Gastrocnemius medialis (tissue), 4 donors: ENCODE measurements around the gene DDX56. TPM values are rescaled to one million over a fixed set of nuclear protein-coding genes. Genes with fewer than 3 reads are reported as not detected.
"Not testable (repeated sequence)": the region's sequence is repeated elsewhere in the genome, so short reads cannot be mapped to it uniquely, and the experiment has no call there.

Source experiments
- ATAC-seq, 2 donors: fragments of 150-250 bp; one replicate each; pipeline ENCODE4 v1.9.1; 2016
- DNase-seq, 2 donors: peaks; one replicate each; pipeline ENCODE4 v3.0.0-alpha.2; 2019
- H3K27ac ChIP-seq, 4 donors: fragments of 200-600 bp; sonication (generic); 1 replicate in 1 of 4; 2 replicates in 3 of 4; pipeline ENCODE4 v1.5.1; 2016 to 2018; ENCODE audit warnings: mild to moderate bottlenecking in 2 of 4, moderate library complexity in 1 of 4
- H3K27me3 ChIP-seq, 3 donors: fragments of 200-600 bp; sonication (generic) in 2 of 3; 1 replicate in 1 of 3; 2 replicates in 2 of 3; pipeline versions ENCODE4 v1.5.1 to v1.6.0; 2016 to 2019; ENCODE audit warnings: mild to moderate bottlenecking in 1 of 3, moderate library complexity in 1 of 3
- H3K36me3 ChIP-seq, 2 donors: fragments of 200-600 bp; sonication (generic) in 1 of 2; one replicate each; pipeline ENCODE4 v1.5.1; 2017 to 2018
- H3K4me1 ChIP-seq, 2 donors: fragments of 200-600 bp; sonication (generic) in 1 of 2; one replicate each; pipeline ENCODE4 v1.5.1; 2016 to 2017; ENCODE audit warnings: mild to moderate bottlenecking in 2 of 2
- H3K4me3 ChIP-seq, 4 donors: fragments of 200-600 bp; sonication (generic) in 3 of 4; 1 replicate in 1 of 4; 2 replicates in 3 of 4; pipeline ENCODE4 v1.5.1; 2016 to 2019; ENCODE audit warnings: mild to moderate bottlenecking in 2 of 4
- H3K9me3 ChIP-seq, 3 donors: fragments of 200-600 bp; sonication (generic) in 2 of 3; 1 replicate in 1 of 3; 2 replicates in 2 of 3; pipeline ENCODE4 v1.5.1; 2016 to 2019
- POLR2A ChIP-seq, 2 donors: fragments of 450-650 bp; IDR thresholded peaks; one replicate each; pipeline ENCODE4 v1.6.1; 2017; ENCODE audit warnings: antibody characterized with exemption in 2 of 2, mild to moderate bottlenecking in 2 of 2, moderate library complexity in 2 of 2
- in situ Hi-C, 4 donors: fragments of 200-750 bp; cut with MboI; loops; one replicate each; pipeline versions ENCODE4 v1.15.0 to v1.8.0; 2017; ENCODE audit warnings: low sequenced_read_pairs in 4 of 4
- intact Hi-C: fragments of 100-400 bp; cut with DNase I; formaldehyde crosslinking; loops from one replicate; pipeline ENCODE4 v1.15.1; 2023; ENCODE audit warnings: low total_unique reads
- total RNA-seq, 4 donors: library from RNA; depleted of rRNA; stranded (reverse); fragments of >200 nt; gene quantifications; one replicate each; pipeline versions ENCODE4 v1.1.0 to v1.2.3, GENCODE V29; 2016
- TF ChIP-seq, protein P1 (sequence below), 5 experiments: fragments of 450-650 bp in 3 of 5; fragments of 200-600 bp in 2 of 5; sonication (generic) in 2 of 5; IDR thresholded peaks in 4 of 5; conservative IDR thresholded peaks in 1 of 5; 1 replicate in 4 of 5; 2 replicates in 1 of 5; pipeline ENCODE4 v1.5.1; 2016 to 2019; ENCODE audit warnings: antibody characterized with exemption in 5 of 5, mild to moderate bottlenecking in 3 of 5, moderate library complexity in 3 of 5

Gene DDX56
- total RNA-seq, 4 donors from 2014 or later = 57.7 to 73.2 (median 66.1) TPM

DNA sequence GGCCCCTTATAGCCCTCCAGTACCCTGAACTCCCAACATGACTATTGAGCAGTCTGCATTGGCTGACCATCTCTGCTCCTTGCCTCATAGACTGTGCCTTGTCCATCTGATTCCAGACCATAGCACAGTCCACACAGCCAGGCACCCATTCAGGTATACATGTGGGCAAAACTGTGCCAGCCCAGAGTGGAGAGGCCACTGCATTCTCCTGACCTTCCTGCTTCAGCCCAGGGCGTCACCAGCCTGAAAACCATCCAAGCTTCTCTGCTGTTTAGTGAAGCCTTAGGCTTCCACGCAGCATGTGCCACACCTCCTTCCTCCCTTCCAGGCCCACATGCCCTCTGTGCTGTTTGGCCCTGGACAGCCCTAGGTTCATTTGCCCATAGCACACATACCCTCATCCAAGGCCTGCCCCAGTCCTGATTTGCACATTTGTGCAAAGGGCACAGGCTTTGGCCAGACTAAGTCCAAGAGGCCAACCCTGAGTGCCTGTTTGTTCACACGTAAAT is 10.5 kb downstream of the DDX56 start:
- H3K27me3 ChIP-seq = no peaks in the 10 kb centered on the region
- H3K36me3 ChIP-seq = peaks cover 0 to 48% of the 10 kb centered on the region in 2 donors
- H3K27ac ChIP-seq = no peak overlapping the region
- no peak overlapping the region for H3K4me3 ChIP-seq
- peaks cover 0 to 5% of the 10 kb centered on the region in 2 donors for H3K4me1 ChIP-seq
- no peaks in the 10 kb centered on the region for H3K9me3 ChIP-seq
- in situ Hi-C loops = no loop called here
- TF ChIP-seq, protein P1, sequence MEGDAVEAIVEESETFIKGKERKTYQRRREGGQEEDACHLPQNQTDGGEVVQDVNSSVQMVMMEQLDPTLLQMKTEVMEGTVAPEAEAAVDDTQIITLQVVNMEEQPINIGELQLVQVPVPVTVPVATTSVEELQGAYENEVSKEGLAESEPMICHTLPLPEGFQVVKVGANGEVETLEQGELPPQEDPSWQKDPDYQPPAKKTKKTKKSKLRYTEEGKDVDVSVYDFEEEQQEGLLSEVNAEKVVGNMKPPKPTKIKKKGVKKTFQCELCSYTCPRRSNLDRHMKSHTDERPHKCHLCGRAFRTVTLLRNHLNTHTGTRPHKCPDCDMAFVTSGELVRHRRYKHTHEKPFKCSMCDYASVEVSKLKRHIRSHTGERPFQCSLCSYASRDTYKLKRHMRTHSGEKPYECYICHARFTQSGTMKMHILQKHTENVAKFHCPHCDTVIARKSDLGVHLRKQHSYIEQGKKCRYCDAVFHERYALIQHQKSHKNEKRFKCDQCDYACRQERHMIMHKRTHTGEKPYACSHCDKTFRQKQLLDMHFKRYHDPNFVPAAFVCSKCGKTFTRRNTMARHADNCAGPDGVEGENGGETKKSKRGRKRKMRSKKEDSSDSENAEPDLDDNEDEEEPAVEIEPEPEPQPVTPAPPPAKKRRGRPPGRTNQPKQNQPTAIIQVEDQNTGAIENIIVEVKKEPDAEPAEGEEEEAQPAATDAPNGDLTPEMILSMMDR (IDR thresholded peaks at IDR 0.05 in 4 of 5, conservative IDR thresholded peaks at IDR 0.05 in 1 of 5) = no peak
- TF ChIP-seq POLR2A (IDR thresholded peaks at IDR 0.05) = no peak
- ATAC-seq = no peak
- intact Hi-C loops = loop anchor here (10.0 kb wide), 1 partner anchor 188 kb away; no protein-coding TSS in a partner anchor
- no peak for DNase-seq

DNA sequence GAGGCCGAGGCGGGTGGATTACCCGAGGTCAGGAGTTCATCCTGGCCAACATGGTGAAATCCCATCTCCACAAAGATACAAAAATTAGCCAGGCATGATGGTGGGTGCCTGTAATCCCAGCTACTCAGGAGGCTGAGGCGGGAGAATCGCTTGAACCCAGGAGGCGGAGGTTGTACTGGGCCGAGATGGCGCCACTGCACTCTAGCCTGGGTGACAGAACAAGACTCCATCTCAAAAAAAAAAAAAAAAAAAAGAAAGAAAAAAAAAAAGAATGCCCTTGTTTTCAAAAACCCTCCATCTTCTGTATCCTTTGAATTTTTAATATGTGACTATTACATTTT is 11.1 kb downstream of the DDX56 start:
- DNase-seq, H3K27me3 ChIP-seq, H3K4me3 ChIP-seq, H3K27ac ChIP-seq, ATAC-seq, H3K9me3 ChIP-seq, in situ Hi-C loops, H3K4me1 ChIP-seq: not testable (repeated sequence)
- intact Hi-C loops = loop anchor here (10.0 kb wide), 1 partner anchor 188 kb away; no protein-coding TSS in a partner anchor
- H3K36me3 ChIP-seq = peaks cover 0 to 42% of the 10 kb centered on the region in 2 donors

DNA sequence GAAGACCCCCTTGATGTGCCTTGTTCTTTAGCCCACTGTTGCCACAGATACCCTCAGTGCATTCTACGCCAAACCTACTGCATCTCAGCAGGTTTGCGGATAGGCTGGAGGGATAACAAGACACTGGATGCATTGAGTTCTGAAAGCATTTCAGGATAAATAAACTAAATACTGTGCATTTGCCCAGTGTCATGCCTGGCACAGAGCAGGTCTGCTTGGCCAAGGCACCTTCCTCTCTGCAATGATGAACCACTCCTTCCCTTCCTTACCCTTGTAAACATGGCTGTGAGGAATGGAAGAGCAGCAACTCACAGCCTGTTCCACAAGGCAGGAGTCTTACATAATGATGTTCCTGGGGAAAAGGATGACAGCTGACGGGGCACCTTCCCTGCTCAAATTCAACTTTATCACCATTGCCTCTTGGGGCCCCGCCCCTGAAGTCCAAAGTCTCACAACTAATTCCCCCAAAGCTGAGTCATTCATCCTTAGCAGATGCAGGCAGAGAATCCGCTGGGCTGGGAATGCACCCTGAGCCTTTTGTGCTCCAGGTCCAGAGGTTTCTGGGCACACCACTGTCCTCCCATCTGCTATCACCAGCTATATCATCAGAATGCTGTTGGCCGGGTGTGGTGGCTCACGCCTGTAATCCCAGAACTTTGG is 11.6 kb downstream of the DDX56 start:
- ATAC-seq (peak in 1 of 2 donors; percentile 7), DNase-seq (no peak)
- no peak overlapping the region for H3K27ac ChIP-seq
- no peaks in the 10 kb centered on the region for H3K9me3 ChIP-seq
- no peak overlapping the region for H3K4me3 ChIP-seq
- no peaks in the 10 kb centered on the region for H3K27me3 ChIP-seq
- peaks cover 0 to 37% of the 10 kb centered on the region in 2 donors for H3K36me3 ChIP-seq
- TF ChIP-seq POLR2A (IDR thresholded peaks at IDR 0.05) = no peak
- TF ChIP-seq, protein P1 (IDR thresholded peaks at IDR 0.05 in 4 of 5, conservative IDR thresholded peaks at IDR 0.05 in 1 of 5) = no peak
- in situ Hi-C loops (no loop called here), intact Hi-C loops (loop anchor here (10.0 kb wide), 1 partner anchor 187 kb away; no protein-coding TSS in a partner anchor)
- peaks cover 0 to 5% of the 10 kb centered on the region in 2 donors for H3K4me1 ChIP-seq

DNA sequence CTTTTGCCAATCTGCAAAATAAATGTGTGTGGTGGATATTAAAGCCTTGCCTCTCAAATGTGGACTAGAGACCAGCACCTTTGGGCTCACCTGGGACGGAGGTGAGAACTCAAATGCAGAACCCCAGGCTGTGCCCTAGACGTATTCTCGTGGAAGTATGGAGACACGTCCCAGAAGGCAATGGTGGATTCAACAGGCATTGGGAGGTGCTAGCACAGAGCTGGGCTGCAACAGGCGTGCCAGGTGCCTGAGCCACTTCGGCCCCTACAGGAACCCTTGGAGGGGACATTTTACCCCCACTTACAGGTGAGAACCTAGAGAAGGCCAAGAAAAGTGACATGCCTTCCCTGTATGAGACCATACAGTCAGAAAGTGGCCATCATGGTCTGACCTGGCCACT is 12.2 kb downstream of the DDX56 start:
- ATAC-seq = no peak
- Histone ChIP-seq H3K27ac (no peak overlapping the region), H3K27me3 (no peaks in the 10 kb centered on the region), H3K4me1 (peaks cover 0 to 5% of the 10 kb centered on the region in 2 donors), H3K4me3 (no peak overlapping the region), H3K9me3 (no peaks in the 10 kb centered on the region), H3K36me3 (peaks cover 0 to 31% of the 10 kb centered on the region in 2 donors)
- in situ Hi-C loops = no loop called here
- TF ChIP-seq, protein P1 (IDR thresholded peaks at IDR 0.05 in 4 of 5, conservative IDR thresholded peaks at IDR 0.05 in 1 of 5) = no peak
- no peak for TF ChIP-seq POLR2A (IDR thresholded peaks at IDR 0.05)
- no peak for DNase-seq
- intact Hi-C loops = loop anchor here (10.0 kb wide), 1 partner anchor 187 kb away; no protein-coding TSS in a partner anchor

DNA sequence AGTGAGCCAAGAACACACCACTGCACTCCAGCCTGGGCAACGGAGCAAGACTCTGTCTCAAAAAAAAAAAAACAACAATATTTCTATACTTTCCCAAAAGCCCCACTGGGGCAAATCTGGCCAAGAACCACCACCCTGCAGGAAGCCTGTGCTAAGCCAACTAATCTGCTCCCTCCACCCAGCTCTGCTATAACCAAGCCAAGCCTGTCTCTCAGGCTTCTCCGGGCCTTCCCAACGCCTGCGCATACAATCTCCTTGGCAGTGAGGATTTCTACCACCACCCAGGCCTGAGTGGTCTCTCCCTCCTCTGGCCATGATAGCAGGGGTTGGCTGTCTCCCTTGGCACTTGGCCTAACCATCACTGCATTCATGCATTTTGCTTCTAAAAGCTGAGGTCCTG is 14.2 kb downstream of the DDX56 start:
- H3K9me3 ChIP-seq = no peaks in the 10 kb centered on the region
- H3K4me3 ChIP-seq = no peak overlapping the region
- DNase-seq (no peak), ATAC-seq (no peak)
- intact Hi-C loops = no loop called here
- peaks cover 0 to 14% of the 10 kb centered on the region in 2 donors for H3K36me3 ChIP-seq
- no peak for TF ChIP-seq POLR2A (IDR thresholded peaks at IDR 0.05)
- TF ChIP-seq, protein P1 (IDR thresholded peaks at IDR 0.05 in 4 of 5, conservative IDR thresholded peaks at IDR 0.05 in 1 of 5) = no peak
- no peak overlapping the region for H3K27ac ChIP-seq
- H3K27me3 ChIP-seq = no peaks in the 10 kb centered on the region
- in situ Hi-C loops = no loop called here
- H3K4me1 ChIP-seq = no peaks in the 10 kb centered on the region
